Calu3 (cell line): ENCODE data around the gene PLPP3. TPM values are rescaled to one million over a fixed set of nuclear protein-coding genes. Genes with fewer than 3 reads are reported as not detected.

Experiments used
- BruUV-seq: library from RNA; stranded (reverse); fragments of 400-500 nt; replicated peaks from 2 replicates; lab custom pipeline; 2021; lab: Mats Ljungman, UMichigan
- CTCF ChIA-PET: fragments of 300-600 bp; sonication (Branson Sonifier 250); formaldehyde crosslinking; loops from one replicate; lab custom pipeline; 2022; ENCODE audit warnings: antibody characterized with exemption; lab: Charles Lee
- DNase-seq: peaks from one replicate; pipeline ENCODE4 v3.0.0; 2022
- H3K27ac Mint-ChIP-seq: one replicate; pipeline ENCODE4 v1.8.0; 2022; ENCODE audit warnings: mixed read lengths; ENCODE audit not compliant: unreplicated experiment
- H3K27me3 Mint-ChIP-seq: one replicate; pipeline ENCODE4 v1.8.0; 2022; ENCODE audit warnings: mixed read lengths; ENCODE audit not compliant: unreplicated experiment
- H3K36me3 Mint-ChIP-seq: one replicate; pipeline ENCODE4 v1.8.0; 2022; ENCODE audit warnings: mild to moderate bottlenecking, moderate library complexity, mixed read lengths; ENCODE audit not compliant: insufficient read depth, unreplicated experiment
- H3K4me1 Mint-ChIP-seq: one replicate; pipeline ENCODE4 v1.8.0; 2022; ENCODE audit warnings: mild to moderate bottlenecking, low read depth, mixed read lengths; ENCODE audit not compliant: unreplicated experiment
- H3K4me3 Mint-ChIP-seq: one replicate; pipeline ENCODE4 v1.8.0; 2022; ENCODE audit warnings: mild to moderate bottlenecking, low read depth, moderate library complexity, mixed read lengths; ENCODE audit not compliant: unreplicated experiment
- H3K9me3 Mint-ChIP-seq: one replicate; pipeline ENCODE4 v1.8.0; 2022; ENCODE audit warnings: low read depth, mixed read lengths; ENCODE audit not compliant: unreplicated experiment
- intact Hi-C: fragments of 100-400 bp; cut with micrococcal nuclease; formaldehyde crosslinking; loops from one replicate; pipeline ENCODE4 v1.10.0; 2022; ENCODE audit not compliant: unreplicated experiment
- total RNA-seq: library from RNA; stranded (reverse); gene quantifications from 2 replicates; pipeline ENCODE4 v1.2.3, GENCODE V29; 2022
- TF ChIP-seq, protein P1 (sequence below): fragments of 200-600 bp; IDR thresholded peaks from one replicate; pipeline ENCODE4 v1.8.0; 2022; ENCODE audit warnings: antibody characterized with exemption; ENCODE audit not compliant: unreplicated experiment

The PLPP3 gene
- total RNA-seq, 1 experiment from 2014 or later = 18.9 TPM

GRCh38 chr1:56534130-56534651 is 45.2 kb downstream of the PLPP3 start:
- Mint-ChIP-seq H3K9me3 (no peaks in the 10 kb centered on the region), H3K27me3 (no peaks in the 10 kb centered on the region), H3K27ac (no peak overlapping the region), H3K36me3 (no peaks in the 10 kb centered on the region), H3K4me3 (no peak overlapping the region), H3K4me1 (no peaks in the 10 kb centered on the region)
- no TSS peak for BruUV-seq
- CTCF ChIA-PET = no interaction called here
- intact Hi-C loops = no loop called here
- DNase-seq = no peak
- TF ChIP-seq, protein P1, sequence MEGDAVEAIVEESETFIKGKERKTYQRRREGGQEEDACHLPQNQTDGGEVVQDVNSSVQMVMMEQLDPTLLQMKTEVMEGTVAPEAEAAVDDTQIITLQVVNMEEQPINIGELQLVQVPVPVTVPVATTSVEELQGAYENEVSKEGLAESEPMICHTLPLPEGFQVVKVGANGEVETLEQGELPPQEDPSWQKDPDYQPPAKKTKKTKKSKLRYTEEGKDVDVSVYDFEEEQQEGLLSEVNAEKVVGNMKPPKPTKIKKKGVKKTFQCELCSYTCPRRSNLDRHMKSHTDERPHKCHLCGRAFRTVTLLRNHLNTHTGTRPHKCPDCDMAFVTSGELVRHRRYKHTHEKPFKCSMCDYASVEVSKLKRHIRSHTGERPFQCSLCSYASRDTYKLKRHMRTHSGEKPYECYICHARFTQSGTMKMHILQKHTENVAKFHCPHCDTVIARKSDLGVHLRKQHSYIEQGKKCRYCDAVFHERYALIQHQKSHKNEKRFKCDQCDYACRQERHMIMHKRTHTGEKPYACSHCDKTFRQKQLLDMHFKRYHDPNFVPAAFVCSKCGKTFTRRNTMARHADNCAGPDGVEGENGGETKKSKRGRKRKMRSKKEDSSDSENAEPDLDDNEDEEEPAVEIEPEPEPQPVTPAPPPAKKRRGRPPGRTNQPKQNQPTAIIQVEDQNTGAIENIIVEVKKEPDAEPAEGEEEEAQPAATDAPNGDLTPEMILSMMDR = no peak

DNA sequence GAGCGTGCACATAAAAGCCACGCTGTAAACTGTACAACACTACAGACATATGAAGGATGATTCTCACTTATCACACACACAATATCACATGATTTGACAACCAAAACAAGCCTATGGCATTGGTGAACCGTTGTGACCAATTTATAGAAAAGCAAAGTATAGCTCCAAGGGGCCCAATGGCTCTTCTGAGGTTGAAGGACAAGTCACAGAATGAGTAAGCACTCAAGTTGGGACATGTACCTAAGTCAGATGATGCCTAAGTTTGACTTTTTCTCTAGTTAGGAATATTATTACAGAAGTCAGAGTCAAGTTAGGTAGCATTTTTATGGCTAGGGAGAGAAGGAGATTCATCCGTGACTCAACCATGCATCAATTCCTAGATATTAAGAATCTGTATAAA is 45.7 kb downstream of the PLPP3 start:
- H3K36me3 Mint-ChIP-seq = no peaks in the 10 kb centered on the region
- intact Hi-C loops = no loop called here
- H3K4me1 Mint-ChIP-seq = no peaks in the 10 kb centered on the region
- no peak for DNase-seq
- BruUV-seq = no TSS peak
- no peak overlapping the region for H3K27ac Mint-ChIP-seq
- H3K27me3 Mint-ChIP-seq = no peaks in the 10 kb centered on the region
- no peaks in the 10 kb centered on the region for H3K9me3 Mint-ChIP-seq
- H3K4me3 Mint-ChIP-seq = no peak overlapping the region
- TF ChIP-seq, protein P1 = no peak
- CTCF ChIA-PET = no interaction called here

DNA sequence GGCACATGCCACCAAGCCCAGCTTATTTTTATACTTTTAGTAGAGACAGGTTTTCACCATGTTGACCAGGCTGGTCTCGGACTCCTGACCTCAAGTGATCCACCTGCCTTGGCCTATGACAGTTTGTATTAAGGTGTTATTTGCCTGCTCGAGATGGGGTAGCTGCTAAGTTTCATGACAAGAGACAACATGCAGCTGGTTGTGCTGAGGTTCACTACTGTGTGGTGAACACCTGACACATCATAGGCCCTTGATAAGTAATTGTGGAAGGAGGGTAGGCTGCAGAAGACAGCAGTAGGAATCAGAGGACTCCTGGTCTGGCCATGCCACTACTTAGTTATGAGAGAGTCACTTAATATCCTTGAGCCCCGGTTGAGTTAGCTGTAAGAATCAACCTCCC is 46.2 kb downstream of the PLPP3 start:
- CTCF ChIA-PET = no interaction called here
- BruUV-seq = no TSS peak
- no peak for DNase-seq
- intact Hi-C loops = no loop called here
- no peaks in the 10 kb centered on the region for H3K27me3 Mint-ChIP-seq
- H3K36me3 Mint-ChIP-seq = no peaks in the 10 kb centered on the region
- H3K4me3 Mint-ChIP-seq = no peak overlapping the region
- H3K9me3 Mint-ChIP-seq = no peaks in the 10 kb centered on the region
- no peak overlapping the region for H3K27ac Mint-ChIP-seq
- TF ChIP-seq, protein P1 = no peak
- peaks cover 3% of the 10 kb centered on the region for H3K4me1 Mint-ChIP-seq

DNA sequence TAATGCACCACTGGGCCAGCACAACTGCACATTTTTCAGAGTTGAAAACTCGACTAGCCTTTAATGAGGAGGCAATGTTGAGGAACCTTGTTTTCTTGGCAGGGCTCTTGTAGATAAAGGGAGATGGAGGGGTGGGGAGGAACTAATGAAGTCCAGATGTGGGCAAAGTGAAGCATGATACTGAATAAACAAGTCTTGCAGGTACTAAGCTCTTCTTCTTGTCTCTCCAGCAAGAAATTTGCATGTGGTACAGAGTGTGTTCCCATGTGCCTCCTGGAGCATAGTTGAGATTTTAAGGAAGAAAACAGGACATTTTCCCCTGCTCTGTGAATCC is 47.0 kb downstream of the PLPP3 start:
- TF ChIP-seq, protein P1 = no peak
- CTCF ChIA-PET = no interaction called here
- Mint-ChIP-seq H3K4me1 (peaks cover 11% of the 10 kb centered on the region), H3K27ac (no peak overlapping the region), H3K9me3 (no peaks in the 10 kb centered on the region), H3K4me3 (no peak overlapping the region), H3K27me3 (no peaks in the 10 kb centered on the region), H3K36me3 (no peaks in the 10 kb centered on the region)
- DNase-seq = no peak
- intact Hi-C loops = no loop called here
- no TSS peak for BruUV-seq
